ENCODE measurements around the gene CARD10. TPM values are rescaled to one million over a fixed set of nuclear protein-coding genes. Genes with fewer than 3 reads are reported as not detected.

The CARD10 gene
- total RNA-seq, 1 experiment from 2014 or later = 17.7 TPM

DNA sequence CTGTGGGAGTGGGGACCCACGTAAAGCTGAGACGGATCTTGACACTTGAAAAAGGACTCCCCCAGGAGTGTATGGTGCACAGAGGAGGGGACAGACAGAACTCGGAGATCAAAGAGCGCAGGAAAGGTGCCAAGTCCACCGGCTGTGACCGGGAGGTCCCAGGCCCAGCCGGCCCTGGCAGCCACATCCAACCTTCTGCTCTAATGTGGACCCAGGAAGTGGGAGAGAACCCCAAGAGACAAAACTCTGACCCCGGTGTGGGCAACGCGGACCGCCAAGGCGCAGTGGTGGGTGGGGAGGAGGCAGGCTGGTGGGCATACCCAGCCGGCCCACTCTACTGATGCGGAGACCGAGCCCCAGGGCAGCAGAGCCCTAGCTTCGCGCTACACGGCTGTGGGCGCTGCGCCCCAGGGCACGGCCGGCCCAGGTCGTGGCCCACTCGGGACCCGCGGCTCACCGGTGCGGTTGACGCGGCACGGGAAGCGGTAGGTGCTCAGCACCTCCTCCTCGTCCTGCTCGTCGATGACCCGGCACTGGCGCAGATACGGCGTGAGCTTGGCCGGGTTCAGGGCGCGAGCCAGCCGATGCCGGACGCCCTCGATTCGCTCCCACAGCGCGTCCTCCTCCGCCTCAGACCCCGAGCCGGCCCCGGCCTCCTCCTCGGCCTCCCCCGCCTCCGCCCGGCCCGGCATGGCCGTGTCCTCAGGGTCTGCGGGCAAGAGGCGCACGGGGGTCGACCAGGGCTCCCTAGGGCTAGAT, 527 bp downstream of the CARD10 start:
- Histone ChIP-seq H2BK120ac (ENCODE audit: low read depth, low read length, poor library complexity, severe bottlenecking) (no peak overlapping the region), H4K91ac (ENCODE audit: insufficient read length, low read depth, low read length) (no peak overlapping the region), H3K4ac (ENCODE audit: low read depth, low read length) (no peak overlapping the region), H3K23me2 (ENCODE audit: insufficient read length, low read depth, low read length, poor library complexity, severe bottlenecking) (peaks cover 4% of the 10 kb centered on the region), H3K9ac (ENCODE audit: extremely low read depth, insufficient read length, low read length) (no peak overlapping the region), H4K8ac (replicated peaks; ENCODE audit: insufficient read length, low read depth, low read length) (no peak overlapping the region), H3K56ac (ENCODE audit: insufficient read length, low read depth, low read length) (no peak overlapping the region), H3K18ac (ENCODE audit: insufficient read length, low read depth, low read length) (no peak overlapping the region), H3K14ac (ENCODE audit: insufficient read depth, low read length) (peak overlapping the region; percentile 42; the same call in 1 of the 2 replicates), H3K4me1 (ENCODE audit: insufficient read depth, low read length) (no peaks in the 10 kb centered on the region; the same call in 1 of the 2 replicates), H2BK5ac (ENCODE audit: insufficient read length, low read length) (no peak overlapping the region), H3K27ac (ENCODE audit: insufficient read length, low read depth, low read length) (no peak overlapping the region), H2AK5ac (ENCODE audit: insufficient read length, low read length) (no peak overlapping the region), H4K5ac (ENCODE audit: insufficient read length, low read depth, low read length) (no peak overlapping the region), H2BK15ac (ENCODE audit: low read depth, low read length) (no peak overlapping the region), H3K9me3 (ENCODE audit: control insufficient read depth, low read depth, low read length) (no peaks in the 10 kb centered on the region), H2BK12ac (ENCODE audit: insufficient read length, low read depth, low read length) (no peak overlapping the region), H3T11ph (ENCODE audit: low read length) (no peak overlapping the region), H3K27me3 (ENCODE audit: insufficient read depth, low read length) (no peaks in the 10 kb centered on the region; the same call in 1 of the 2 replicates), H2AFZ (ENCODE audit: low read length) (no peak overlapping the region), H3K79me1 (ENCODE audit: insufficient read depth, low read depth, low read length, poor library complexity, severe bottlenecking) (no peaks in the 10 kb centered on the region), H2BK20ac (ENCODE audit: low read depth, low read length, poor library complexity, severe bottlenecking) (no peak overlapping the region), H3K79me2 (ENCODE audit: insufficient read depth, low read length) (no peaks in the 10 kb centered on the region), H3K4me2 (ENCODE audit: insufficient read depth, insufficient read length, low read length) (peak overlapping the region; percentile 56), H3K23ac (ENCODE audit: insufficient read length, low read depth, low read length) (no peak overlapping the region), H4K20me1 (ENCODE audit: control insufficient read depth, insufficient read depth, insufficient read length) (no peaks in the 10 kb centered on the region)
- H3K36me3 Mint-ChIP-seq (ENCODE audit: insufficient read depth in 1 of 3, low read depth in 3 of 3) = peaks cover 0 to 20% (median 9%) of the 10 kb centered on the region in 3 experiments; a peak in 4 of 7 replicates
- TF ChIP-seq, protein P1, sequence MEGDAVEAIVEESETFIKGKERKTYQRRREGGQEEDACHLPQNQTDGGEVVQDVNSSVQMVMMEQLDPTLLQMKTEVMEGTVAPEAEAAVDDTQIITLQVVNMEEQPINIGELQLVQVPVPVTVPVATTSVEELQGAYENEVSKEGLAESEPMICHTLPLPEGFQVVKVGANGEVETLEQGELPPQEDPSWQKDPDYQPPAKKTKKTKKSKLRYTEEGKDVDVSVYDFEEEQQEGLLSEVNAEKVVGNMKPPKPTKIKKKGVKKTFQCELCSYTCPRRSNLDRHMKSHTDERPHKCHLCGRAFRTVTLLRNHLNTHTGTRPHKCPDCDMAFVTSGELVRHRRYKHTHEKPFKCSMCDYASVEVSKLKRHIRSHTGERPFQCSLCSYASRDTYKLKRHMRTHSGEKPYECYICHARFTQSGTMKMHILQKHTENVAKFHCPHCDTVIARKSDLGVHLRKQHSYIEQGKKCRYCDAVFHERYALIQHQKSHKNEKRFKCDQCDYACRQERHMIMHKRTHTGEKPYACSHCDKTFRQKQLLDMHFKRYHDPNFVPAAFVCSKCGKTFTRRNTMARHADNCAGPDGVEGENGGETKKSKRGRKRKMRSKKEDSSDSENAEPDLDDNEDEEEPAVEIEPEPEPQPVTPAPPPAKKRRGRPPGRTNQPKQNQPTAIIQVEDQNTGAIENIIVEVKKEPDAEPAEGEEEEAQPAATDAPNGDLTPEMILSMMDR (conservative IDR thresholded peaks at IDR 0.05) = no peak
- no peak for DNase-seq
- H3K4me1 Mint-ChIP-seq = peaks cover 10 to 16% of the 10 kb centered on the region in 2 experiments
- peaks cover 0 to 4% of the 10 kb centered on the region in 2 experiments; a peak in 2 of 5 replicates for H3K9me3 Mint-ChIP-seq
- no peak overlapping the region for H3K27ac Mint-ChIP-seq
- peaks cover 43% of the 10 kb centered on the region for H3K27me3 Mint-ChIP-seq (ENCODE audit: low read depth)
- peak overlapping the region; percentile 65 to 82 for H3K4me3 Mint-ChIP-seq
- no CpG with 5 or more reads among the region's 63 CpGs for WGBS (ENCODE audit: extremely low coverage, insufficient read length, low lambda C conversion rate)
